HT-29 (cell line): Measurements from ENCODE around the gene CSTPP1. TPM values are rescaled to one million over a fixed set of nuclear protein-coding genes. Genes with fewer than 3 reads are reported as not detected.
"Not testable (repeated sequence)": the region's sequence is repeated elsewhere in the genome, so short reads cannot be mapped to it uniquely, and the experiment has no call there.

Experiments
- DNase-seq: peaks from one replicate; pipeline ENCODE4 v3.0.0-alpha.2; 2015; ENCODE audit warnings: low spot score
- small RNA-seq: library from RNA; depleted of rRNA; stranded (forward); fragments of <200 nt; gene quantifications from one replicate; pipeline ENCODE3, GENCODE V24; 2014
- total RNA-seq: library from RNA; depleted of rRNA; stranded (reverse); fragments of >200 nt; shearing (Covaris generic); gene quantifications from 2 replicates; pipeline ENCODE4 v1.2.3, GENCODE V29; 2014; rRNA removed

Gene CSTPP1
- total RNA-seq, 1 experiment from 2014 or later: 61.6 TPM

GRCh38 chr11:47202576-47202975 lies 266.0 kb downstream of the CSTPP1 start:
- DNase-seq: no peak

- DNase-seq: peak; percentile 42
Observed at GRCh38 chr11:47204637-47204989, 268.1 kb downstream of the CSTPP1 start.

- not testable (repeated sequence) for DNase-seq
Observed at GRCh38 chr11:47206577-47206976, 270.0 kb downstream of the CSTPP1 start.

GRCh38 chr11:47207459-47207858 lies 270.9 kb downstream of the CSTPP1 start:
- no peak for DNase-seq

- DNase-seq: not testable (repeated sequence)
Observed at GRCh38 chr11:47208008-47208552, 271.5 kb downstream of the CSTPP1 start.

- DNase-seq: no peak
Observed at GRCh38 chr11:47208628-47209027, 272.1 kb downstream of the CSTPP1 start.

Small RNAs within 50 kb of the gene (small RNA-seq; reads per million reads assigned to genes)
- gene MIR6745: not detected

Other genes with a start within 250 kb of the CSTPP1 start
- gene ARHGAP1, start 236.1 kb upstream of the CSTPP1 start, total RNA-seq: 28.7 and 29.3 TPM in 2 replicates
- 15.8 and 17.5 TPM in 2 replicates for gene ZNF408, start 235.7 kb upstream of the CSTPP1 start, total RNA-seq
- gene F2, start 217.5 kb upstream of the CSTPP1 start, total RNA-seq: 0.38 and 1.7 TPM in 2 replicates
- gene CKAP5, start 90.5 kb upstream of the CSTPP1 start, total RNA-seq: 62.7 and 76.0 TPM in 2 replicates
- 0.15 TPM in 1 of 2 replicates, not detected in the other for gene LRP4, start 18.2 kb upstream of the CSTPP1 start, total RNA-seq
- 162 and 181 TPM in 2 replicates for gene ARFGAP2, start 240.1 kb downstream of the CSTPP1 start, total RNA-seq
- gene PACSIN3, start 249.7 kb downstream of the CSTPP1 start, total RNA-seq: 2.6 and 3.7 TPM in 2 replicates